ENCODE results near the gene STARD3. TPM values are rescaled to one million over a fixed set of nuclear protein-coding genes. Genes with fewer than 3 reads are reported as not detected.

Gene STARD3
- total and polyA plus RNA-seq, 2 donors (not counting 3 experiments of a cell fraction or from before 2014, with no cell fraction given), result 51.0 to 75.7 TPM

GRCh38 chr17:39676198-39676819 lies 39.4 kb downstream of the STARD3 start:
- Histone ChIP-seq H3K9me1 (replicated peaks; ENCODE audit: control insufficient read depth, extremely low read depth, insufficient read depth, low read length) (no peaks in the 10 kb centered on the region), H3K9ac (replicated peaks; ENCODE audit: extremely low read depth, insufficient read depth, low read length) (no peak overlapping the region), H2AFZ (ENCODE audit: low read depth, low read length) (no peak overlapping the region), H3K79me2 (ENCODE audit: control insufficient read depth, insufficient read depth, low read length) (no peaks in the 10 kb centered on the region), H3K4me1 (ENCODE audit: control insufficient read depth, extremely low read depth, insufficient read depth, low read length) (no peaks in the 10 kb centered on the region), H3K9me3 (replicated peaks; ENCODE audit: control insufficient read depth, insufficient read depth, low read length) (no peaks in the 10 kb centered on the region), H3K27ac (ENCODE audit: insufficient read depth, low read depth, low read length) (no peak overlapping the region), H3K4me3 (replicated peaks in 1 of 3; ENCODE audit: insufficient read depth in 1 of 3, low read depth in 1 of 3, low read length in 3 of 3) (no peak overlapping the region), H4K20me1 (replicated peaks; ENCODE audit: control insufficient read depth, extremely low read depth, insufficient read depth, low read length) (no peaks in the 10 kb centered on the region), H3K27me3 (ENCODE audit: control insufficient read depth in 2 of 2, insufficient read depth in 2 of 2, low read length in 2 of 2) (no peaks in the 10 kb centered on the region), H3K36me3 (ENCODE audit: control insufficient read depth in 2 of 2, extremely low read depth in 1 of 2, insufficient read depth in 2 of 2, low read length in 2 of 2) (no peaks in the 10 kb centered on the region), H3K4me2 (ENCODE audit: insufficient read depth, low read length) (no peak overlapping the region)
- ChIA-PET POLR2A (no interaction called here), CTCF (interaction anchor here (1.0 to 13.1 kb wide), 4 partner anchors 10 to 57 kb away, joined by 3 to 291 read pairs (median 4); no protein-coding TSS in a partner anchor)
- DNase-seq (ENCODE audit: low read depth, low spot score) (no peak), FAIRE-seq (no peak)
- dilution Hi-C loops (cut with MboI; ENCODE audit: extremely low pct_ligation_motif_present, low sequenced_read_pairs) (no loop called here), intact Hi-C loops (cut with micrococcal nuclease) (no loop called here)
- BruUV-seq (replicated peaks), result no TSS peak
- no peak for TF ChIP-seq EZH2 (IDR thresholded peaks at IDR 0.05; ENCODE audit: borderline replicate concordance, low read depth, low read length, severe bottlenecking)
- no peak for TF ChIP-seq POLR2A (IDR thresholded peaks at IDR 0.05; ENCODE audit: low read depth, low read length)
- TF ChIP-seq MYC (IDR thresholded peaks at IDR 0.05; ENCODE audit: low read depth, low read length), result no peak
- TF ChIP-seq JUN (IDR thresholded peaks at IDR 0.05; ENCODE audit: borderline replicate concordance, insufficient read depth, insufficient read length, low read depth), result no peak
- TF ChIP-seq CTCF (IDR thresholded peaks at IDR 0.05; ENCODE audit: extremely low read depth in 1 of 2, insufficient read depth in 1 of 2, low read depth in 1 of 2, low read length in 2 of 2), result no peak
- TF ChIP-seq POLR2AphosphoS5 (IDR thresholded peaks at IDR 0.05; ENCODE audit: insufficient read depth, low read depth, low read length), result no peak
- no peak for TF ChIP-seq GATA2 (IDR thresholded peaks at IDR 0.05; ENCODE audit: insufficient read depth, insufficient read length, low read depth, low read length)
- TF ChIP-seq MAX (IDR thresholded peaks at IDR 0.05; ENCODE audit: insufficient read depth, insufficient read length), result no peak
- TF ChIP-seq FOS (IDR thresholded peaks at IDR 0.05; ENCODE audit: borderline replicate concordance, insufficient read depth, low read length), result no peak

All from endothelial cell of umbilical vein (primary cell).